ENCODE measurements around the gene CCDC184. TPM values are rescaled to one million over a fixed set of nuclear protein-coding genes. Genes with fewer than 3 reads are reported as not detected.
A peak's percentile ranks its signal among the peaks of the same experiment; 100 is the strongest.

The CCDC184 gene
- total and polyA plus RNA-seq, 4 donors: 15.3 to 121 (median 68.4) TPM

GRCh38 chr12:48157018-48157888, 26.2 kb upstream of the CCDC184 start, which contains the start of gene ASB8:
ASB8 (minus strand) TSS chr12:48157515; CDS start chr12:48153496, 4,019 bp downstream.
- under 1% methylated on average over 53 of the region's 56 CpGs for WGBS (ENCODE audit: insufficient coverage)
- peak within 1 kb of the TSS; percentile 72 for H3K27ac ChIP-seq (ENCODE audit: low read depth, low read length)

GRCh38 chr12:48157889-48158370, 25.5 kb upstream of the CCDC184 start:
- DNase-seq (ENCODE audit: low read depth in 4 of 6, low spot score in 6 of 6): no peak
- Histone ChIP-seq H3K4me3 (ENCODE audit: low read depth, low read length) (peak overlapping the region; percentile 81), H3K27ac (ENCODE audit: low read depth, low read length) (peak overlapping the region; percentile 72), H3K9me3 (ENCODE audit: control insufficient read depth, insufficient read depth, low read length) (no peaks in the 10 kb centered on the region), H3K4me1 (ENCODE audit: control insufficient read depth, insufficient read depth, low read length) (peaks cover 12% of the 10 kb centered on the region), H3K36me3 (ENCODE audit: control insufficient read depth, insufficient read depth, low read length) (peaks cover 2% of the 10 kb centered on the region), H3K27me3 (ENCODE audit: control insufficient read depth, insufficient read depth, low read length) (no peaks in the 10 kb centered on the region)
- WGBS (ENCODE audit: insufficient coverage): no CpG with 5 or more reads among the region's 3 CpGs

More at GRCh38 chr12:48157018-48157888, 26.2 kb upstream of the CCDC184 start, which contains the start of gene ASB8:
- peaks cover 12% of the 10 kb centered on the region for H3K4me1 ChIP-seq (ENCODE audit: control insufficient read depth, insufficient read depth, low read length)
- peak; percentile 97 to 100 (median 98) for DNase-seq (ENCODE audit: low read depth in 4 of 6, low spot score in 6 of 6)
- H3K36me3 ChIP-seq (ENCODE audit: control insufficient read depth, insufficient read depth, low read length): peaks cover 6% of the 10 kb centered on the region
- H3K4me3 ChIP-seq (ENCODE audit: low read depth, low read length): peak within 1 kb of the TSS; percentile 81
- no peaks in the 10 kb centered on the region for H3K9me3 ChIP-seq (ENCODE audit: control insufficient read depth, insufficient read depth, low read length)
- H3K27me3 ChIP-seq (ENCODE audit: control insufficient read depth, insufficient read depth, low read length): no peaks in the 10 kb centered on the region

GRCh38 chr12:48160046-48160445, 23.4 kb upstream of the CCDC184 start:
- H3K27me3 ChIP-seq (ENCODE audit: control insufficient read depth, insufficient read depth, low read length): no peaks in the 10 kb centered on the region
- H3K27ac ChIP-seq (ENCODE audit: low read depth, low read length): no peak overlapping the region
- H3K9me3 ChIP-seq (ENCODE audit: control insufficient read depth, insufficient read depth, low read length): no peaks in the 10 kb centered on the region
- no peaks in the 10 kb centered on the region for H3K36me3 ChIP-seq (ENCODE audit: control insufficient read depth, insufficient read depth, low read length)
- no peak overlapping the region for H3K4me3 ChIP-seq (ENCODE audit: low read depth, low read length)
- no peak for DNase-seq (ENCODE audit: low read depth in 4 of 6, low spot score in 6 of 6)
- H3K4me1 ChIP-seq (ENCODE audit: control insufficient read depth, insufficient read depth, low read length): peaks cover 12% of the 10 kb centered on the region
- WGBS (ENCODE audit: insufficient coverage): 96% methylated on average over 5 of the region's 5 CpGs

GRCh38 chr12:48160807-48161206, 22.6 kb upstream of the CCDC184 start:
- no peak overlapping the region for H3K27ac ChIP-seq (ENCODE audit: low read depth, low read length)
- no peaks in the 10 kb centered on the region for H3K36me3 ChIP-seq (ENCODE audit: control insufficient read depth, insufficient read depth, low read length)
- 45% methylated on average over 2 of the region's 2 CpGs for WGBS (ENCODE audit: insufficient coverage)
- no peaks in the 10 kb centered on the region for H3K9me3 ChIP-seq (ENCODE audit: control insufficient read depth, insufficient read depth, low read length)
- DNase-seq (ENCODE audit: low read depth in 4 of 6, low spot score in 6 of 6): peak in 4 of 6 donors; percentile 50 to 86 (median 69)
- no peaks in the 10 kb centered on the region for H3K27me3 ChIP-seq (ENCODE audit: control insufficient read depth, insufficient read depth, low read length)
- no peak overlapping the region for H3K4me3 ChIP-seq (ENCODE audit: low read depth, low read length)
- H3K4me1 ChIP-seq (ENCODE audit: control insufficient read depth, insufficient read depth, low read length): peaks cover 12% of the 10 kb centered on the region

GRCh38 chr12:48163150-48163747, 20.2 kb upstream of the CCDC184 start:
- no peaks in the 10 kb centered on the region for H3K36me3 ChIP-seq (ENCODE audit: control insufficient read depth, insufficient read depth, low read length)
- peak overlapping the region; percentile 54 for H3K27ac ChIP-seq (ENCODE audit: low read depth, low read length)
- WGBS (ENCODE audit: insufficient coverage): 80% methylated on average over 2 of the region's 5 CpGs
- no peak overlapping the region for H3K4me3 ChIP-seq (ENCODE audit: low read depth, low read length)
- H3K9me3 ChIP-seq (ENCODE audit: control insufficient read depth, insufficient read depth, low read length): no peaks in the 10 kb centered on the region
- H3K4me1 ChIP-seq (ENCODE audit: control insufficient read depth, insufficient read depth, low read length): peaks cover 5% of the 10 kb centered on the region
- H3K27me3 ChIP-seq (ENCODE audit: control insufficient read depth, insufficient read depth, low read length): no peaks in the 10 kb centered on the region
- peak in 1 of 6 donors; percentile 15 for DNase-seq (ENCODE audit: low read depth in 4 of 6, low spot score in 6 of 6)

GRCh38 chr12:48164451-48164850, 19.0 kb upstream of the CCDC184 start:
- Histone ChIP-seq H3K9me3 (ENCODE audit: control insufficient read depth, insufficient read depth, low read length) (no peaks in the 10 kb centered on the region), H3K4me3 (ENCODE audit: low read depth, low read length) (no peak overlapping the region), H3K4me1 (ENCODE audit: control insufficient read depth, insufficient read depth, low read length) (peaks cover 5% of the 10 kb centered on the region), H3K36me3 (ENCODE audit: control insufficient read depth, insufficient read depth, low read length) (no peaks in the 10 kb centered on the region), H3K27me3 (ENCODE audit: control insufficient read depth, insufficient read depth, low read length) (no peaks in the 10 kb centered on the region), H3K27ac (ENCODE audit: low read depth, low read length) (peak overlapping the region; percentile 54)
- peak in 2 of 6 donors; percentile 53 to 54 for DNase-seq (ENCODE audit: low read depth in 4 of 6, low spot score in 6 of 6)
- no CpG with 5 or more reads among the region's 2 CpGs for WGBS (ENCODE audit: insufficient coverage)

GRCh38 chr12:48165089-48165981, 18.1 kb upstream of the CCDC184 start:
- no peaks in the 10 kb centered on the region for H3K27me3 ChIP-seq (ENCODE audit: control insufficient read depth, insufficient read depth, low read length)
- peak overlapping the region; percentile 42 for H3K27ac ChIP-seq (ENCODE audit: low read depth, low read length)
- no CpG with 5 or more reads among the region's 2 CpGs for WGBS (ENCODE audit: insufficient coverage)
- no peaks in the 10 kb centered on the region for H3K36me3 ChIP-seq (ENCODE audit: control insufficient read depth, insufficient read depth, low read length)
- H3K4me3 ChIP-seq (ENCODE audit: low read depth, low read length): no peak overlapping the region
- H3K4me1 ChIP-seq (ENCODE audit: control insufficient read depth, insufficient read depth, low read length): peaks cover 5% of the 10 kb centered on the region
- DNase-seq (ENCODE audit: low read depth in 4 of 6, low spot score in 6 of 6): peak in 2 of 6 donors; percentile 81 to 90
- H3K9me3 ChIP-seq (ENCODE audit: control insufficient read depth, insufficient read depth, low read length): no peaks in the 10 kb centered on the region

GRCh38 chr12:48169011-48169410, 14.4 kb upstream of the CCDC184 start:
- no peak overlapping the region for H3K4me3 ChIP-seq (ENCODE audit: low read depth, low read length)
- H3K27me3 ChIP-seq (ENCODE audit: control insufficient read depth, insufficient read depth, low read length): no peaks in the 10 kb centered on the region
- no peaks in the 10 kb centered on the region for H3K36me3 ChIP-seq (ENCODE audit: control insufficient read depth, insufficient read depth, low read length)
- no peaks in the 10 kb centered on the region for H3K4me1 ChIP-seq (ENCODE audit: control insufficient read depth, insufficient read depth, low read length)
- no peak overlapping the region for H3K27ac ChIP-seq (ENCODE audit: low read depth, low read length)
- H3K9me3 ChIP-seq (ENCODE audit: control insufficient read depth, insufficient read depth, low read length): no peaks in the 10 kb centered on the region
- DNase-seq (ENCODE audit: low read depth in 4 of 6, low spot score in 6 of 6): no peak
- WGBS (ENCODE audit: insufficient coverage): 90% methylated on average over 15 of the region's 19 CpGs
